NCI-H1417 (cell line): ENCODE measurements around the gene SLC35A5.
"Not testable (repeated sequence)": the region's sequence is repeated elsewhere in the genome, so short reads cannot be mapped to it uniquely, and the experiment has no call there.

Experiments
- DNase-seq, 3 experiments: peaks; one replicate each; lab custom pipeline; 2025; lab: John Stamatoyannopoulos, UW

SLC35A5 gene

GRCh38 chr3:112561734-112562529 is at the start of gene SLC35A5, which contains the start of gene ATG3:
SLC35A5 (plus strand) TSS chr3:112562045; CDS start chr3:112563404, 1,359 bp downstream.
ATG3 (minus strand) TSS chr3:112561962; CDS start chr3:112561528, 434 bp downstream.
- DNase-seq = peak; percentile 98 to 100 (median 99)

- no peak for DNase-seq
Measured at GRCh38 chr3:112512320-112512719, 49.5 kb upstream of the SLC35A5 start.

GRCh38 chr3:112514527-112515128 is 47.2 kb upstream of the SLC35A5 start:
- no peak for DNase-seq

- DNase-seq = not testable (repeated sequence)
Measured at GRCh38 chr3:112518970-112519369, 42.9 kb upstream of the SLC35A5 start.

GRCh38 chr3:112519424-112520001 is 42.3 kb upstream of the SLC35A5 start:
- peak; percentile 14 to 75 (median 56) for DNase-seq

DNA sequence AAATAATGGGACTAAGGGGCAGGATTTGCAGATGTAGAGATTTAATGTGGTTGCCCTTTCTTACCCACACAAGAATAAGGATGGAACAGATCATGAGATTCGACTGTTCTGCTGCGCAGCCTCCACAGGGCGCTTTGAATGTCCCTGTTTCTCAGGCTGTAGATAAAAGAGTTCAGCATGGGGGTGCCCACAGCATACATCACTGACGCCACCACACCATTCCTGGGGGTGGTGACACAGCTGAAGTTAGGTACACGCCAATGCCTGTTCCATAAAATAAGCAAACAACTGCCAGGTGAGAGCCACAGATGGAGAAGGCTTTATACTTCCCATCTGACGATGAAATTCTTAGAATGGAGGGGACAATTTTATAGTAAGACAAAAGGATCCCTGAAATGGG is 37.7 kb upstream of the SLC35A5 start:
- not testable (repeated sequence) for DNase-seq

DNA sequence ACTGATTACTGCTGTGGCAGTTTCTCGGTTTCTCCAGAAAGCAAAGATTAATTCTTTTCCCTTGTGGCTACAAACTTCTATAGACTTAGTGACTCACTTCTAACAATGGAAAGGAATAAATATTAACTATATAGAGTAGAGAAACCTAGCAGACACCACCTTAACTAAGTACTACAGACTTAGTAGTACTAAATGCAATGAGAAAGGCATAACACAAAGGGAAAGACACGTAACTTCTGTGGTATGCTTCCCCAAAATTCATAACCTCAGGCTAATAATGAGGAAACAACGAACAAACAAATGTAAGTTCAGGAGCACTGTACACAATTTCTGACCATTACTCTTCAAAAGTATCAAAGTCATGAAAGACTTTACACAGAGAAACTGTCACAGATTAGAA is 31.3 kb upstream of the SLC35A5 start:
- DNase-seq = no peak

- peak in 2 of 3 experiments; percentile 20 to 52 for DNase-seq
Measured at GRCh38 chr3:112531358-112531781, 30.5 kb upstream of the SLC35A5 start.

- no peak for DNase-seq
Measured at GRCh38 chr3:112539825-112540650, 21.8 kb upstream of the SLC35A5 start.

DNA sequence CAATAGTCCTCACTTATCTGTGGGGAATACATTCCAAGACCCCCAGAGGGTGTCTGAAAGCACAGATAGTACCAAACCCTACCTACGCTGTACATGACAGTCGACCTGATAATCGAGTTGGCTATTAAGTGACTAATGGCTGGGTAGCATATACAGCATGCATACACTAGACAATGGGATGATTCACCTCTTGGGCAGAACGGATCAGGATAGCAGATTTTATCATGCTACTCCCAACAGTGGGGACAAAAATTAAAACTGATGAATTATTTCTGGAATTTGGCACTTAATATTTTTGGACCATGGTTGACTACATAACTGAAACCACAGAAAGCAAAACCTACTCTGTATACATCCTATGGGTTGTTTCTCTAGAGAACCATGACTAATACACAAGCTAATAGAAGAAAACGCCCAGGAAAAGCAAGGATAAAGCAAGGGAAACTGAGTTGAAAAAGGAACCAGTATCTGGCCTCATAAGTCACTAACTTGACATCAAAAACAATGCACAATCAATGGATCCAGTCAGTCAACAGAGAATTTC is 15.6 kb upstream of the SLC35A5 start:
- DNase-seq = no peak

GRCh38 chr3:112550859-112551258 is 11.0 kb upstream of the SLC35A5 start:
- no peak for DNase-seq

DNA sequence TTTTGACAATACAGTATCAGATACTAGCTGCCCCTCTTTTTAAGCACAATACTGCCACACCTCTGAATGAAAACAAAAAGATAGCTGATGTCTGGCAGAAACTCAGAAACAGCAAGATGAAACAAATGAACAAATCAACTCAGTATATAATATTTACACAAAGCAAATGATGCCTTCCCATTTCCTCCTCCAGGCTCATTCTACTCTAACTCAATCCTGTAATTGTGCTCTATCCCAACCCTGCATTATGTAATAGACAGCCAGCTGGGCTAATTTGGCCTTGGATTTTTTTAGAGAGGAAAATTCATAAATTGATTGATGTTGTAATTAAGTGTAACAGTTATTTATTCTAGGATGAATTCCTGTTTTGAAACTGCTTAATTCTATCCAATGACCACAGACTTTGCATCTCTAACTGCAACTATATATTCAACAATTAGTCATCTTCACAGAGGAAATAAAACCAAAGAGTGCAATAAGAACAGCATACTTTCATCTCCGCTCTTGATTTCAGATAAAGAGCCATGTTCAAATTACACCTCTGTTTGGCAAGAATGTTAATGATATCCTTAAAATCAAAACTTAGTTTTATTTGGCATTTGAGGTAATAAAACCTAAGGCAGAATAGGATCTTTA is 6.2 kb upstream of the SLC35A5 start:
- DNase-seq = peak in 2 of 3 experiments; percentile 49 to 85

GRCh38 chr3:112557976-112558375 is 3.9 kb upstream of the SLC35A5 start:
- no peak for DNase-seq

- DNase-seq = no peak
Measured at GRCh38 chr3:112560307-112560706, 1.5 kb upstream of the SLC35A5 start.

DNA sequence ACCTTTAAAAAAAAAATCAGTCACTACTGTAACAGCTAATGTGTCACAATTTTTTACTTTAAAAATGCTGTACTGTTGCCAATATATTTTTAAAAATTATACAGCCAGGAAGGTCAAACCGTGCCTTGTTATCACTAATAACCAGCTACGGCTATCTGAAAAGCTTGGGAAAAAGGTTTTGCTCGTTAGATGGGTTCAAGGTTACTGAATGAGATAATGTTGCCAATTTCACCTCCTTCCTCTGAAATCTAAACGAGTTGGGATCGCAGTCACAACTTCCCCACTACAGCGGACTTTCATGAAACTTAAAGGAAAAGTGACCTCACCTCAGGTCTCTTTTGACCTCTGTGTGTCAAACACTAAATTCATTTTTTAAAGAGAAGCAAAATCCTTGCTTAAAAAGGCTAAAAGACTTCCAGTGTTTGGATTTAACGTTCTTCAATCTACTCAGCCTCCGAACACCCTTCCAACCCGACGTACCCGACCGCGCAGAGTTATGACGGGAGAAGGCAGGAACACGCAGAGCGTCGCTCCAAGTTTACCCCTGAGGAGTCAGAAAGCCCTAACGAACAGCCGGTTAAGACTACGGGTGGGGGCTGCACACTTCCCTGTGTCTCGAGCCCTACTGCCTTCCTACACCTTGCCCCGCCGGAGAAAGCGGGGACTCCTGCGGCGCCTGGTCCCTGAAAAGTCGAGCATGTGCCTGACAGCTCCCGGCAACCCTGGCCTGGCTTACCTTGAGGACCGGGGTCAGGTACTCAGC is 943 bp upstream of the SLC35A5 start:
- DNase-seq = peak; percentile 55 to 86 (median 84)

- no peak for DNase-seq
Measured at GRCh38 chr3:112561484-112561733, 436 bp upstream of the SLC35A5 start.

DNA sequence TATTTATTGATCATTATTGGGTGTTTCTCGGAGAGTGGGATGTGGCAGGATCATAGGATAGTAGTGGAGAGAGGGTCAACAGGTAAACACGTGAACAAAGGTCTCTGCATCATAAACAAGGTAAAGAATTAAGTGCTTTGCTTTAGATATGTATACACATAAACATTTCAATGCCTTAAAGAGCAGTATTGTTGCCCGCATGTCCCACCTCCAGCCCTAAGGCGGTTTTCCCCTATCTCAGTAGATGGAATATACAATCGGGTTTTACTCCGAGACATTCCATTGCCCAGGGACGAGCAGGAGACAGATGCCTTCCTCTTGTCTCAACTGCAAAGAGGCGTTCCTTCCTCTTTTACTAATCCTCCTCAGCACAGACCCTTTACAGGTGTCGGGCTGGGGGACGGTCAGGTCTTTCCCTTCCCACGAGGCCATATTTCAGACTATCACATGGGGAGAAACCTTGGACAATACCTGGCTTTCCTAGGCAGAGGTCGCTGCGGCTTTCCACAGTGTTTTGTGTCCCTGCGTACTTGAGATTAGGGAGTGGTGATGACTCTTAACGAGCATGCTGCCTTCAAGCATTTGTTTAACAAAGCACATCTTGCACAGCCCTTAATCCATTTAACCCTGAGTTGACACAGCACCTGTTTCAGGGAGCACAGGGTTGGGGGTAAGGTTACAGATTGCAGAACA is 2.5 kb downstream of the SLC35A5 start:
- peak in 1 of 3 experiments; percentile 71 for DNase-seq

DNA sequence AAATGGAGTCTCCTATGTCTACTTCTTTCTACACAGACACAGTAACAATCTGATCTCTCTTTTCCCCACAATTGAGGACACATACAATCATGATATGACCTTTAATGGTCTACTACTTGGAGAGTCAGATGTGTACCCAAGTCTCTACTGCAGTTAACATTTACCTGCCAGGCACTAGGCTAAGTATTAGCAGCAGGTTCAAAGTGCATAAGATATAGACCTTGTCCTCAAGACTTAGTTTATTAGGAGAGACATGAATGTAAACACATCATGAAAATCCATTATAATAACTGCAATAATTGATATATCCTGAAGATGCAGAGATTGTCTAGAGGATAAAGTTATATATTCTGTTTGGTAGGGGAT is 3.1 kb downstream of the SLC35A5 start:
- DNase-seq = no peak

DNA sequence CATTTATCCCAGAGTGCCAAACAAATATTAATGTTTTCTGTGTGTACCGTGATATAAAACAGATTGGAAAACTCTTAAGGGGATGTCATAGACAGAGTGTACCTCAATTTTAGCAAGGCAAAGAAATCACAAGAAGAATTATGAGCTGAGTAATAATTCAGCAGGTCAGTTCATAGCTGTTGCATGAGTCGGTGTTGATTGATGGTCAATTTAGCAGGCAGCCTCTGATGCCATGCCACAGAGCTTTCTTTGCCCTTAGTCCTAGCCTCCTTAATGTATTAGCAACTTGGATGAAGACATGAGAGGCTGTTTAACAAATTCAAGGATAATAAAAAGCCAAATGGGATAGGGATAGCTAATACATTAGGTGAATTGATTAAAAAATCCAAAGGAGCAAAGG is 6.8 kb downstream of the SLC35A5 start:
- DNase-seq = no peak

DNA sequence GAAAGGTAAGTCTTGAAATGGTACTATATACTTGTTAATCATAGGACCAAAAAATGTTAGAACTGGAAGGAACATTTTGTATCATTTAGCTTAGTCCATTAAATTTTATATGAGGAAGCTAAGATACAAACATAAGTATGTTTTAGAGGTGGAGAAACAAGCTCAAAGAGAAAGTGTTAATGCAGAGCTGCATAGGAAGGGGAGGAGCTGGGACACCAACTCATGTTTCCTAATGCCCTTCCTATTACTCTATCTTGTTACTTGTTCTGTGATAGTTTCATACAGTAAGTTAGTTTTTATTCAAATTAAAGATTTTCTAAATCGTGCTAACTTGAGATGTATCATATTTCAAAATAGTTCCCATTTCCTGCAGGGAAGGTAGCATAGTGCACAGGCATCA is 7.4 kb downstream of the SLC35A5 start:
- DNase-seq = no peak
